Islet precursor cell (in vitro differentiated cells): ENCODE results near the gene ALG14.

ENCODE experiments used
- DNase-seq: peaks from one replicate; pipeline ENCODE4 v3.0.0-alpha.2; 2018

Gene ALG14

DNA sequence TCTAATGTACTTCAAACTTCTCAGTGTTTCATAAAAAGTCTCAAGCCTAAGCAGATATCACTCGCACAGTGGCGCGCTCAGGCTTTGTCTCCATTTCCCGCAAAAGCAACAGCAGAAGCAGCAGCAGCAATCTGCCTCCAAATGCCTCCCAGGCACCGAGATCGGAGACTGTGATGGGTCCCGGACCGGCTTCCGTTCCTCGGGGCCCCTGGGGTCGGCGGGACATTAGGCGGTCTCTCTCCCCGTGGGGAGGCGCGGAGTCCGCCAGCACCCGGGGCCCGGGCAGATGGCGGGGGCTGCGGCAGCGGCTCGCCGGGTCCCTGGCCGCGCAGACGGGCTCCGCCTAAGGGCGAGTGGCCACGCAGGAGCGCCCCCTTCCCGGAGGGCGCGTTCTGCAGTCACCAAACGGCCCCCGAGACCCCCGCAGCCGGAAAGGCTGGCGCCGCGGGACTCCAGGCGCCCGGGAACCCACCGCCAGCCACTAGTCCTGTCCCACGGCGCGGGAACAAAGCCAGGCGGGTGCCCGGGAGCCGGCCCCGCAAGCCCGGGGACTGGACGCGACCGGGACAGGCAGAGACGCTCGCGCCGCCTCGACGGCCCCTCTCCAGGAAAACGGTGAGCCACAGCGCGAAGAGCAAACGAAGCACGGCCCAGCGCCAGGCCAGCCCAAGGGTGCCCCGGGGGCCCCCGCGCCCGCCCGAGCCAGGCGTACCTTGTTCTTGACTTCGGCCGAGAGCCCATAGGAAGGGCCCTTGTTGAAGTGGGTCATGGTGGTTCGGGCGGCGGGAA is 146.4 kb downstream of the ALG14 start:
- peak; percentile 75 for DNase-seq

DNA sequence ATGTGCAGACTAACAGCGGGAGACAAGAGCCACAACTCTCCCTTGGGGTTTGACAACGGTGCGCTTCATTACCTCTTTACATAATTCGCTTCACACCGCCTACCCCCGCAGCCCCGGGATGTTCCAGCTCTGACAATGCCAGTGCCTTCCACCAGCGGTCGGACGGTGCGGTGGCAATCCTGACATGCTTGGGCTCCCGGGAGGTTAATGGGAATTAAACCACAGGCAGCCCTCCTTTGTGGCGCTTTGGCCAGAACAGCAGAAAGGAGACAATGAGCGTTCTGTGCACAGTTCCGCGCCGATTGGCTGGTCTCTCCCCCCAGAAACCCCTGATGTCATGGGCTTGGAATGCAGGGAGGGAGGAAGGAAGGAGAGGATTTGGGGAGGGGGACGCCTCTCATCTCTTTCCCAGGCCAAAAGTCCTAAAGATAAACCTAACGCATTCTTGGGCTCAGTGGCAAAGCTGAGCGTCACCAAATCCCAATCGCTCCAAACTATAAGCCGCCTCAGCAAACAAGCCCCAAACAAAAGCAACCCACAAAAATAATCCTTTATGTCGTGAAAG is 147.1 kb downstream of the ALG14 start:
- DNase-seq = peak; percentile 99

DNA sequence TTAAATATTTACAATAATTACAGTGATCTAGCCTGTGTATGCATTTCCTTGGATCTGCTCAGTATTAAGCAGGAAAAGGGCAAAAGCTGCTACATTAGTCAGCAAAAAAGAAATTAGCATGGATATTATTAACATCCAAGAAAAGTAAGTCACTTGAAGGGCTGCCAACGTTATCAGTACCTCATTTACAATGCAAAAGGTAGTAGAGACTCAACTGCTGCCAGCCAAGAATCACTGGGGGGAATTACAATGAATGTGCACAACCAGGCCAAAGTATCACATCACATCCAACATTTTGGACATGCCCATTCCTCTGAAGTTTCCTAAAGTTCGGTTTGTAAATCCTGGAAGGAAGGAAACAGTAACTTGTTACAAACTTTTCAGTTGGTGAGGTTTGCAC is 147.7 kb downstream of the ALG14 start:
- no peak for DNase-seq
